HepG2 (cell line): ENCODE measurements around the gene NRP1. TPM values are rescaled to one million over a fixed set of nuclear protein-coding genes. Genes with fewer than 3 reads are reported as not detected.

Source experiments
- AFF4 ChIP-seq: sonication (generic); formaldehyde crosslinking; IDR thresholded peaks from 2 replicates; pipeline ENCODE4 v1.4.0; 2020; ENCODE audit warnings: missing genetic modification reagents
- ARID3A ChIP-seq: IDR thresholded peaks from 2 replicates; pipeline ENCODE4 v1.6.1; 2012; ENCODE audit warnings: low read depth, low read length, improper control_type of control experiment
- DBP ChIP-seq: sonication (generic); formaldehyde crosslinking; IDR thresholded peaks from 2 replicates; pipeline ENCODE4 v1.4.0; 2020; ENCODE audit warnings: missing genetic modification reagents; ENCODE audit errors: not compliant biosample characterization
- HES4 ChIP-seq: sonication (generic); formaldehyde crosslinking; IDR thresholded peaks from 2 replicates; pipeline ENCODE4 v1.9.0; 2021; ENCODE audit warnings: mild to moderate bottlenecking, missing genetic modification reagents, borderline replicate concordance
- HNF4G ChIP-seq, 2 experiments: sonication (generic) in 1 of 2; formaldehyde crosslinking in 1 of 2; IDR thresholded peaks; 2 replicates each; pipeline versions ENCODE4 v1.4.0 to v1.6.1; 2011 to 2020; ENCODE audit warnings: borderline replicate concordance in 2 of 2, low read depth in 2 of 2, mild to moderate bottlenecking in 2 of 2, low read length in 1 of 2, missing genetic modification reagents in 1 of 2, moderate library complexity in 1 of 2
- KDM5A ChIP-seq: fragments of 200-600 bp; sonication (generic); IDR thresholded peaks from 2 replicates; pipeline ENCODE4 v1.7.0; 2018; ENCODE audit warnings: antibody characterized with exemption, mild to moderate bottlenecking, low read length, borderline replicate concordance
- MLX ChIP-seq: IDR thresholded peaks from 2 replicates; pipeline ENCODE4 v1.6.1; 2016
- MLXIP ChIP-seq: sonication (generic); formaldehyde crosslinking; IDR thresholded peaks from 2 replicates; pipeline ENCODE4 v1.9.0; 2021; ENCODE audit warnings: missing genetic modification reagents, borderline replicate concordance
- RARG ChIP-seq: sonication (generic); formaldehyde crosslinking; IDR thresholded peaks from 2 replicates; pipeline ENCODE4 v1.4.0; 2020; ENCODE audit warnings: low read depth, mild to moderate bottlenecking, missing genetic modification reagents
- RCOR2 ChIP-seq: IDR thresholded peaks from 2 replicates; pipeline ENCODE4 v1.6.1; 2016; ENCODE audit warnings: missing biosample characterization, missing genetic modification reagents
- SMAD1 ChIP-seq: sonication (generic); formaldehyde crosslinking; IDR thresholded peaks from 2 replicates; pipeline ENCODE4 v1.4.0; 2020; ENCODE audit warnings: missing genetic modification reagents, low read depth, mild to moderate bottlenecking, borderline replicate concordance
- SNRNP70 ChIP-seq: fragments of 200-400 bp; formaldehyde crosslinking; IDR thresholded peaks from 2 replicates; pipeline ENCODE4 v1.6.1; 2017; ENCODE audit warnings: mild to moderate bottlenecking, low read depth, low read length, moderate library complexity
- ZBTB38 ChIP-seq: sonication (generic); formaldehyde crosslinking; IDR thresholded peaks from 2 replicates; pipeline ENCODE4 v1.5.1; 2020; ENCODE audit warnings: mild to moderate bottlenecking, missing genetic modification reagents
- ZNF205 ChIP-seq: IDR thresholded peaks from 2 replicates; pipeline ENCODE4 v1.6.1; 2018; ENCODE audit warnings: missing biosample characterization, missing genetic modification reagents
- ZNF383 ChIP-seq: sonication (generic); formaldehyde crosslinking; IDR thresholded peaks from 2 replicates; pipeline ENCODE4 v1.4.0; 2020; ENCODE audit warnings: missing genetic modification reagents, mild to moderate bottlenecking, borderline replicate concordance
- ZNF432 ChIP-seq: sonication (generic); formaldehyde crosslinking; IDR thresholded peaks from 2 replicates; pipeline ENCODE4 v1.5.0; 2020; ENCODE audit warnings: missing genetic modification reagents, mild to moderate bottlenecking, borderline replicate concordance
- ZNF841 ChIP-seq: sonication (generic); formaldehyde crosslinking; IDR thresholded peaks from 2 replicates; pipeline ENCODE4 v1.8.1; 2023; ENCODE audit warnings: missing genetic modification reagents, borderline replicate concordance
- ZSCAN22 ChIP-seq: sonication (generic); formaldehyde crosslinking; IDR thresholded peaks from 2 replicates; pipeline ENCODE4 v1.4.0; 2020; ENCODE audit warnings: mild to moderate bottlenecking, missing genetic modification reagents
- polyA plus RNA-seq, 8 experiments: library from polyadenylated mRNA; depleted of rRNA in 3 of 8; stranded (reverse) in 7 of 8; unstranded in 1 of 8; fragments of >200 nt; fragmentation: Illumina TruSeq in 4 of 8; extraction: Trizol in 4 of 8; gene quantifications; 2 replicates each; pipeline versions ENCODE4 v1.2.1 to v1.2.3, GENCODE V29; 2011 to 2016; ENCODE audit warnings: low read depth in 4 of 8, missing spikeins in 1 of 8, mixed read lengths in 1 of 8; ENCODE audit not compliant: insufficient read depth in 1 of 8
- total RNA-seq, 5 experiments: library from RNA; depleted of rRNA; stranded (reverse); fragments of >200 nt; fragmentation: Illumina TruSeq; extraction: Trizol; gene quantifications; 2 replicates each; pipeline ENCODE4 v1.2.3, GENCODE V29; 2016; ENCODE audit warnings: low read depth in 1 of 5

NRP1 gene
- total and polyA plus RNA-seq, 2 of the 13 experiments (the other 11 are each of a cell fraction or from before 2014, with no cell fraction given), result 5.3 to 5.8 TPM

DNA sequence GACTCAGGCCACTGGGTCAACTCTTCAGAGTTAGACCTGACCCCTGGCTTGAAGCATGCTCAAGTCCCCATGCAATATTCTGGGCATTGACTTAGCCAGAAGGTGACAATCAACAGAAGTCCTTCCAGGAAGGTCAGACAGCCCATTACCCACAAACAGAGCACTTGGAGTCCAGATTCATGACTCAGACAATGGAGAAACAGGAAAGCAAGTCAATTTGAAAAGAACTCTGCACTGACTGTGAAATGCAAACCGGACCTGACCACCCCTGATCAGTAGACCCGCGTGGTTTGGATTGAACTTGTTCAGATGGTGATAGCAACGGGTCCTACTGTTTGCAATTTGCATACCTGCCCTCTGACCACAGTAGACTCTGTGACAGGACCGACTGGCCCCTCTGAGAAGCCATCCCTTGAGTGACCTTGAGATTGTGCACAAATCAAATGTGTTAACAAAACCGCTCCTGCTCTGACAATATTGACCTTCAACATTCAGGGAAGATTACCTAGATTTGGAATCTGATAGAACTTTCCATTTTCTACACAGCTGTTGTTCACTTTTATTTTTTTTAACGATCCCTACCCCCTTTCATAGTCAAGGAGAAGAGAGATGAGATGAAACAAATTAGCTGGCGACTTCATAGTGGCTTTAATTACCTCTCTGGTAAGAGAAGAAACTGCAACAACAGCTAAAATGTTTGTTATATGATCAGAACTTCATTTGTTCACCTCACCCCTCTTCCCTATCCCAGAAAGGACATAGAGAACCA lies 138.7 kb downstream of the NRP1 start (continued):
- TF ChIP-seq ZNF205 (CRISPR knock-in tag) (no peak; the same call in 1 of the 2 replicates), HNF4G (IDR thresholded peaks at IDR 0.05; ENCODE audit: borderline replicate concordance, low read depth, low read length) (peak; percentile 82; the same call in 1 of the 2 replicates), HNF4G (CRISPR knock-in tag; IDR thresholded peaks at IDR 0.05; ENCODE audit: borderline replicate concordance, low read depth) (peak; percentile 72; the same call in 1 of the 2 replicates), KDM5A (peak; percentile 17; the same call in 1 of the 2 replicates), SMAD1 (no peak), ZNF383 (CRISPR knock-in tag) (no peak), ZNF841 (CRISPR knock-in tag) (no peak), HES4 (CRISPR knock-in tag) (no peak), RCOR2 (CRISPR knock-in tag) (peak; percentile 59; the same call in 1 of the 2 replicates), ZBTB38 (CRISPR knock-in tag) (peak; percentile 65), DBP (no peak), ARID3A (peak; percentile 92), RARG (CRISPR knock-in tag) (no peak), AFF4 (CRISPR knock-in tag) (no peak), SNRNP70 (no peak), MLX (peak; percentile 82), ZSCAN22 (CRISPR knock-in tag) (peak; percentile 30; the same call in 1 of the 2 replicates), ZNF432 (CRISPR knock-in tag) (no peak), MLXIP (CRISPR knock-in tag) (no peak)
